Measurements from ENCODE around the gene CDCA3.

The CDCA3 gene
- long read RNA-seq, transcript CDCA3-207 (6 exons, 1,943 nt), result major isoform, 36 of 95 reads
- long read RNA-seq, transcript CDCA3-208 (5 exons, 985 nt), result minor isoform, 6 of 95 reads
- long read RNA-seq, transcript CDCA3-204 (5 exons, 1,327 nt), result minor isoform, 7 of 95 reads
- long read RNA-seq, transcript CDCA3-202 (5 exons, 2,760 nt), result minor isoform, 7 of 95 reads
- long read RNA-seq, partial matches to known transcripts, result 17 of 95 reads
- long read RNA-seq, other reads (novel, unspliced or antisense), result 21 of 95 reads

- peak within 1 kb of the TSS; percentile 93 for H3K27ac ChIP-seq (replicated peaks)
- TF ChIP-seq POLR2AphosphoS5 (IDR thresholded peaks at IDR 0.05; ENCODE audit: low read depth) (peak; percentile 91), SPI1 (IDR thresholded peaks at IDR 0.05; ENCODE audit: borderline replicate concordance, low read depth) (no peak), REST (IDR thresholded peaks at IDR 0.05; ENCODE audit: insufficient replicate concordance, low read depth) (no peak), GABPA (IDR thresholded peaks at IDR 0.05; ENCODE audit: low read depth) (no peak)
- TF ChIP-seq, protein P1, sequence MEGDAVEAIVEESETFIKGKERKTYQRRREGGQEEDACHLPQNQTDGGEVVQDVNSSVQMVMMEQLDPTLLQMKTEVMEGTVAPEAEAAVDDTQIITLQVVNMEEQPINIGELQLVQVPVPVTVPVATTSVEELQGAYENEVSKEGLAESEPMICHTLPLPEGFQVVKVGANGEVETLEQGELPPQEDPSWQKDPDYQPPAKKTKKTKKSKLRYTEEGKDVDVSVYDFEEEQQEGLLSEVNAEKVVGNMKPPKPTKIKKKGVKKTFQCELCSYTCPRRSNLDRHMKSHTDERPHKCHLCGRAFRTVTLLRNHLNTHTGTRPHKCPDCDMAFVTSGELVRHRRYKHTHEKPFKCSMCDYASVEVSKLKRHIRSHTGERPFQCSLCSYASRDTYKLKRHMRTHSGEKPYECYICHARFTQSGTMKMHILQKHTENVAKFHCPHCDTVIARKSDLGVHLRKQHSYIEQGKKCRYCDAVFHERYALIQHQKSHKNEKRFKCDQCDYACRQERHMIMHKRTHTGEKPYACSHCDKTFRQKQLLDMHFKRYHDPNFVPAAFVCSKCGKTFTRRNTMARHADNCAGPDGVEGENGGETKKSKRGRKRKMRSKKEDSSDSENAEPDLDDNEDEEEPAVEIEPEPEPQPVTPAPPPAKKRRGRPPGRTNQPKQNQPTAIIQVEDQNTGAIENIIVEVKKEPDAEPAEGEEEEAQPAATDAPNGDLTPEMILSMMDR (IDR thresholded peaks at IDR 0.05; ENCODE audit: insufficient read depth, low read length), result no peak
These were observed at the start of gene CDCA3 for GRCh38 chr12:6851153-6851920. CDCA3 (minus strand) TSS chr12:6851286; CDS start chr12:6850952, 334 bp downstream.

GRCh38 chr12:6899837-6900519 lies 48.9 kb upstream of the CDCA3 start:
- Histone ChIP-seq H3K27me3 (ENCODE audit: insufficient read depth, poor library complexity, severe bottlenecking) (no peaks in the 10 kb centered on the region), H3K27ac (replicated peaks) (peak overlapping the region; percentile 70), H3K4me3 (replicated peaks; ENCODE audit: insufficient read depth, low read length) (no peak overlapping the region)
- TF ChIP-seq REST (IDR thresholded peaks at IDR 0.05; ENCODE audit: insufficient replicate concordance, low read depth) (no peak), GABPA (IDR thresholded peaks at IDR 0.05; ENCODE audit: low read depth) (no peak), SPI1 (IDR thresholded peaks at IDR 0.05; ENCODE audit: borderline replicate concordance, low read depth) (no peak; the same call in 1 of the 2 replicates), POLR2AphosphoS5 (IDR thresholded peaks at IDR 0.05; ENCODE audit: low read depth) (no peak; the same call in 1 of the 2 replicates)
- TF ChIP-seq, protein P1 (IDR thresholded peaks at IDR 0.05; ENCODE audit: insufficient read depth, low read length), result no peak
- DNase-seq (ENCODE audit: low read depth in 1 of 2, low spot score in 1 of 2), result peak; percentile 49 to 85

More at GRCh38 chr12:6851153-6851920, at the start of gene CDCA3:
- no peaks in the 10 kb centered on the region for H3K27me3 ChIP-seq (ENCODE audit: insufficient read depth, poor library complexity, severe bottlenecking)
- peak; percentile 98 to 99 for DNase-seq (ENCODE audit: low read depth in 1 of 2, low spot score in 1 of 2)
- H3K4me3 ChIP-seq (replicated peaks; ENCODE audit: insufficient read depth, low read length), result peak within 1 kb of the TSS; percentile 83

DNA sequence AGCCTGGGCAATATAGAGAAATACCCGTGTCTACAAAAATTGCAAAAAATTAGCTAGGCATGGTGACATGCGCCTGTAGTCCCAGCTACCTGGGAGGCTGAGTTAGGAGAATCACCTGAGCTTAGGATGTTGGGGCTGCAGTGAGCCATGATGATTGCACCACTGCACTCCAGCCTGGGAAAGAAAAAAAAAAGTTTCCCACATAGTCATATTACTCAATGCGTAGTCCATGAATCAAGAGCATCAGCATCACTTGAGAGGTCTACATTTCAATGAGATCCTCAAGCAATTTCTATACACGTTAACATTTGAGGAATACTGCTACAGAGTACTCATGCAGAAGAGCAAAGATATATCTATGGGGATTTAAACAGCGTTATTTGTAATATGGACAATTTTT lies 48.3 kb upstream of the CDCA3 start:
- H3K27me3 ChIP-seq (ENCODE audit: insufficient read depth, poor library complexity, severe bottlenecking), result no peaks in the 10 kb centered on the region

More for the DNA sequence above, 48.3 kb upstream of the CDCA3 start:
- no peak for DNase-seq (ENCODE audit: low read depth in 1 of 2, low spot score in 1 of 2)
- Histone ChIP-seq H3K4me3 (replicated peaks; ENCODE audit: insufficient read depth, low read length) (no peak overlapping the region), H3K27ac (replicated peaks) (no peak overlapping the region; the same call in 1 of the 2 replicates)
- no peak for TF ChIP-seq REST (IDR thresholded peaks at IDR 0.05; ENCODE audit: insufficient replicate concordance, low read depth)
- TF ChIP-seq, protein P1 (IDR thresholded peaks at IDR 0.05; ENCODE audit: insufficient read depth, low read length), result no peak
- TF ChIP-seq GABPA (IDR thresholded peaks at IDR 0.05; ENCODE audit: low read depth), result no peak
- TF ChIP-seq SPI1 (IDR thresholded peaks at IDR 0.05; ENCODE audit: borderline replicate concordance, low read depth), result no peak
- TF ChIP-seq POLR2AphosphoS5 (IDR thresholded peaks at IDR 0.05; ENCODE audit: low read depth), result no peak

All from HL-60 (cell line).